COLO829 (cell line): Measurements from ENCODE around the gene HOXD4.

Source experiments
- DNase-seq: peaks from one replicate; pipeline ENCODE4 v3.0.0; 2012; ENCODE audit warnings: low spot score

HOXD4 gene

GRCh38 chr2:176139661-176140512, 11.5 kb upstream of the HOXD4 start:
- no peak for DNase-seq

GRCh38 chr2:176140513-176141317, 10.6 kb upstream of the HOXD4 start:
- DNase-seq = peak; percentile 77

- no peak for DNase-seq
These were observed 9.1 kb upstream of the HOXD4 start for GRCh38 chr2:176142281-176142680.

GRCh38 chr2:176145085-176145969, 6.0 kb upstream of the HOXD4 start:
- DNase-seq = no peak

DNA sequence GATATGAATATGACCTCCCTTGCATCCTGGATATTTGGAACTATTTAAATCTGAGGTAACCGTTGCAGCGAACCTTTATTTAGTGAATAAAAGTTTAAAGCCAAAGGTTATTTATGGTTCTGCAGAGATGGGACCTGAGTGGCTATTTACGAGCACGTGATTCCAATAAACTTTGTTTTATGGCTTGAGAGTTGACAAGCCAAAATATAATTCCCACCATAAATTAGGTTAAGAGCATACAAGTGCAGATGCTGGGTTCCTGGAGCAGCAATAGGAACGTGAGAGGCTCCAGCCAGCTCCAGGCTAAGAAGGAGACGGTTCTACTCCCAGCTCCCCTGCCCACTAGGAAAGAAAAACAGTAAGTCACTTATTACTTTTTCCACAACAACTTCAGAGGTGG, 5.2 kb upstream of the HOXD4 start:
- DNase-seq = no peak

GRCh38 chr2:176146645-176147044, 4.7 kb upstream of the HOXD4 start:
- DNase-seq = no peak

DNA sequence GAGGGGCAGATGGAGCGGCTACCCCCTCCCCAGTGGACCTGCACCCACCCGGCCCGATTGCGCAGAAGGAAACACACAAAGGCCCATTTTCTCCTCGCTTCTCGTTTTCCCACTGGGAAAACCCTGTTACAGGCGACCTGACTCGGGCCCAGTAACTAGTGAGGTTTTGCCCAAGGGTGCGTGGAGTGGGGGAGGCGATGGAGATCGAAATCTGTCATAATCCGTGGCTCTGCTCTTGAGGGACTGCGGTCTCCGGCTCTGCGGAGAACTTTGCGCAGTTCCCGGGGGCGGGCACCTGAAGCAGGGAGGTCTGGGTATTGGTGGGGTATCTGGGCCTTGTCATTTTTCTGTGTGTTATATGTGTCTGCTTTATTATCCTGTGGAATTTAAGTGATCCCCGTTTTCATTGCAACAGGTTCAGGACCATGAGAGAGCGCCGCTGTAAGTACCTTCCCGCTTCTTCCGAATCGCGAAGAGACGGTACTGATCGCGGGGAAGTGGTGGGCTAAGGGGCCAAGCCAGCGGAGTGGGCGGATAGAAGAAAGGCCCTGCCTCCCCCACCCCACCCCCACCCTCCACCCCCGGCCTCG, 4.0 kb upstream of the HOXD4 start:
- no peak for DNase-seq

DNA sequence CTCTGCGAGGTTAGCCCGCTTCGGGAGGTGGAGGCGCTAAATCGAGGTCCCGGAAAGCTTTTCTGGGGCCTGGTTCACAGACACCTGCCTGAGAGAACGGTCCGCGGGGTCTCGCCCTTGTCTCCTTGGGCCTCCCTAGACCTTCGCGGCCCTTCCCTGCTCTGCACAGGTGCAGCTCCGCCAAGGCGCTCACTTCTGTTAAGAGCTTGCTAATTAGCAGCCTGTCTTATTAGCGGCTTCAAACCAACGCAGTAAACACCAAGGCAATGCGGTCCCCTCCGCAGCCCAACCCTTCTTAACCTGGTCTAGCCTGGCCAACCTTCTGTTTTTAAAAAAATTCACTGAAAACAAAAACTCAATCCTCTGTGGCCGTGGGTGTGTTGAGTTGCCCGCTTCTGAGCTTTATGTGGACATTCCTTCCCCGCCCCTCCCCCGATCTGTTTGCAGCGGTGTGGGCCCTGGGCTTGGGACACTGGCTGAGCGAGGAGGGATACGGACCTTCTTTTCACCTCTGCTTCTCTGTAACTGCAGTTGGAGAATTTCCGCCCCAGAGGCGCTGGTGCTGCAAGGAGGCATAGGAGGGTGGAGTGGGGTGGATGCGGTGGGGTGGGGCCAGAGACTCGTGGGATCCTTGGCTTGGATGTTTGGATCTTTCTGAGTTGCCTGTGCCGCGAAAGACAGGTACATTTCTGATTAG, 3.4 kb upstream of the HOXD4 start:
- no peak for DNase-seq

GRCh38 chr2:176148751-176149421, 2.5 kb upstream of the HOXD4 start:
- no peak for DNase-seq

- DNase-seq = no peak
These were observed 1.8 kb upstream of the HOXD4 start for GRCh38 chr2:176149481-176149938.

- DNase-seq = no peak
These were observed 1.3 kb upstream of the HOXD4 start for GRCh38 chr2:176149939-176150583.

DNA sequence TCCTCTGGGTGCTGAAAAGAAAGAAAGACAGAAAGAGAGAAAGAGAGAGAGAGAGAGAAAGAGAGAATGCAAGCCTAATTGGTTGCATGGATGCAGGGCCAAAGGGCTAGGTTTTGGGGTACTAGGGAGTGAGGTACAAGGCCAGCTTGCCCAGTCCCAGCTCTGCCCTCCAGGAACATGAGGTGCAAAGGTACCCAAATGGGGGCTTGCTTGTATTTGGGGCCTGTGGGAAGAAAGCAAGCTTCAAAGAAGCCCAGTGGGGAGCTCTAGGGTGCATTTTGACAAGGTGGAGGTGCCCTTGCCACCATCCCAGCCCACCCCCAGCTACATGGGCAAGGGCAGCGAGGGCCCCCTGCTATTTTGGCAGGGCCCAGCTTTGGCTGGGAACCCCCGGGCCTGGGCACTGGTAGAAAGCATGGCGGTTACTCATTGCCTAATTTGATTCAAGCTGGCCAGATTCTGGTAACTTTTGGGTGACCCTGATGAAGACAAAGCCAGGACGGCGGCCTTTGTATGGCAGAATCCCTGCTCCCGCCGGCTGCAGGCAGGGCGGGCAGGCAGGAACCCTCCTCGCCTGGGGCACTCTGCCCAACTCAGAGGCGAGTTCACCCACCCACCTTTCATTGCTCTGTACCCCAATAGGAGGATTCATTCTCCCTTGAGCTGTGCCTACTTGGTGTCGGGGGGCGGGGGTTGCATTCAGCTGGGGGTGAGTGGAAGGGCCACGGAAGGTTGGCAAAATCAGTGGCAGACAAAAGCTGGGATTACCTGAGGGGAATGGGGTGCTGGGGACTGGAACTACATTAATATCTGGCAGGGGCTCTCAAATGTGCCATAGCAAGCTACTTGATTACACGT, 537 bp upstream of the HOXD4 start:
- DNase-seq = no peak

- DNase-seq = no peak
These were observed 1.2 kb downstream of the HOXD4 start for GRCh38 chr2:176152350-176153181.

DNA sequence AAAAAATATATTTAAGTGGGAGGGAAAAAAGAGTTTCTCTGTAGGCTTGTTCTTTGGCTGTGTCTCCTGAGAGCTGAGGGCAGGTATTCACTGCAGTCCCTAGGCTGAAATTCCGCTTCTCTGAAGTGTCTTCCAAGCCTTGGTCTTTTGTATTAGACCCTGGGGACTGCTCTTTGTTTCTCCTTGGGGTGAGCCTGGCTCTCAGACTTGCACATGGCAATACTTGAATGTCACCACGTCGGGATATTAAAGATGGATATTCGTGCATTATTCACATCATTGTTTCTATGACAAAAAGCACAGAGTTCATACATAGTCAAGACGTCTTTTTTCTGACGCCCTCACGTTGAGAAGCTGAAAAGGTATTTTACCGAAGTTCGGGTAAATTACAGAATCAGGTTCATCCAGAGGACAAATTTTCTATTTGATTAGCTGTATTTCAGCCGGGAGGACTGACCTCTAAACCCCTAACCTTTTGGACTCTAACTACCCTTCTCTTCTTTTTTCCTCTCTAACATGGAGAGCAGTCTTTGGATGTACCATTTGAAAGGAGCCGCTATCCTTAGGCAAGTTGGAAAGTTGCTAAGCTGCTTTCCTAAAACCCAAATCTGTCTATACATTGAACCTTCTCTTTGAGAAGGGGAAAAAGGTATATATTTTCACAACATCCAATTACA, 3.4 kb downstream of the HOXD4 start:
- DNase-seq = no peak

DNA sequence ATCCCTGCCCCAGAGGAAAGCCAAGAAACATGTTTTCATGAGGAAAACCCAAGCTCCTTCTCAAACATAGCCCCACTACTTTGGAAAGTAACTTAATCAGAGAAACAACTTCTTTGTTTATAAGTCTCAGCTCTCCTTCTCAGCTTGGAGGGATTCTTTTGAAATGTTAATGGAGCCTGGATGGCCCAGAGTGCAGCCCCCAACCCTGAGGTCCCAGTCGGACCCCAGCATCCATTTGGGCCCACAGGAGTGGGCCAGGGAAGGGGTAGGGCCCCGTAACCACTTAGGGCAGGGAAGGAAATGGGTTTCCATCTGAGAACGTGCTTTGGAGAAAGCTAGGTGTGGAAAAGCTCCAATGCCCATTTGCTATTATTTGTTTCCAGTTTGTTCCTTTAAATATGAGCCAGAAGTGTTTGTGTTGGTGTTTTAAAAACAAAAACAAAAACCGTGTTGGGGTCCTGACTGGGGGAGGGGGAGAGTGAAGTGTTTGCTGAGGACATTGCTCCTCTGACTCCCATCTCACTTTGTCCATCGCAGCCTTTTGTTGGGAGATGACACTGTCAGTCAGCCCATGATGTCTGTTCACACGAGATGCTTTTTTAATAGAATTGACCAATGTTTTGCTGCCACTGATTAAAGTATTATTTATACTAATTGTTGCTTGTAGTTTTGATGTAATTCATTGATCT, 4.2 kb downstream of the HOXD4 start:
- no peak for DNase-seq

DNA sequence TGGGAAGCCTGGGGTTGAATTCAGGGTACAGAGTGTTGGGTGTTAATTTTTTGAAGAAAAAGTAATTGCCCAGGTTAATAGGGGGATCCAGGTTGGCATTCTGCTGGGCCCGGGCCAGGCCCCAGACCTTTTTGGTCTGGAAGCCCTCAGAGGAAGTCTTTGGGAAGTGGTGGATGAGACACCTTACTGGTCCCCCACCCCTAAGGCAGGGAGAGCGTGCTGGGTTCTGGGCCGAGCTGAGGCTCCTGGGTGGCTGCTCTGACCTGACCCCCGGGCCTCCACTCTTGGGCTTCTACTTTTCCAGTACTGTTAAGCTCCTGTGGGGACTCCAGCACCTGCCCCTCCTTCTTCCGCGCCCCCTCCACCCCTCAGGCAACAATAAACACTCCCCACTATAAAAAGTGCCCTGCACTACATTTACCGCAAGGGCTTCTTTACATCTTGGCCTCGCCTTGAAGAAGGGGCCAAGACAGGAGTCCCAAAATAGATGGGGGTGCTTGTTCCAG, 5.0 kb downstream of the HOXD4 start:
- no peak for DNase-seq
